ENCODE data around the gene CROCC2. TPM values are rescaled to one million over a fixed set of nuclear protein-coding genes. Genes with fewer than 3 reads are reported as not detected.

Gene CROCC2
- total and polyA plus RNA-seq, 12 donors, result 0.07 to 0.65 (median 0.28) TPM; not detected in 6

GRCh38 chr2:240888890-240889573, 17.1 kb upstream of the CROCC2 start:
- H3K27ac ChIP-seq, result no peak overlapping the region
- intact Hi-C loops (cut with DNase I), result no loop called here
- no peaks in the 10 kb centered on the region for H3K27me3 ChIP-seq
- H3K4me3 ChIP-seq, result no peak overlapping the region
- H3K9me3 ChIP-seq (replicated peaks in 1 of 3), result no peaks in the 10 kb centered on the region
- no peaks in the 10 kb centered on the region for H3K36me3 ChIP-seq (replicated peaks in 1 of 2)
- TF ChIP-seq, protein P1, sequence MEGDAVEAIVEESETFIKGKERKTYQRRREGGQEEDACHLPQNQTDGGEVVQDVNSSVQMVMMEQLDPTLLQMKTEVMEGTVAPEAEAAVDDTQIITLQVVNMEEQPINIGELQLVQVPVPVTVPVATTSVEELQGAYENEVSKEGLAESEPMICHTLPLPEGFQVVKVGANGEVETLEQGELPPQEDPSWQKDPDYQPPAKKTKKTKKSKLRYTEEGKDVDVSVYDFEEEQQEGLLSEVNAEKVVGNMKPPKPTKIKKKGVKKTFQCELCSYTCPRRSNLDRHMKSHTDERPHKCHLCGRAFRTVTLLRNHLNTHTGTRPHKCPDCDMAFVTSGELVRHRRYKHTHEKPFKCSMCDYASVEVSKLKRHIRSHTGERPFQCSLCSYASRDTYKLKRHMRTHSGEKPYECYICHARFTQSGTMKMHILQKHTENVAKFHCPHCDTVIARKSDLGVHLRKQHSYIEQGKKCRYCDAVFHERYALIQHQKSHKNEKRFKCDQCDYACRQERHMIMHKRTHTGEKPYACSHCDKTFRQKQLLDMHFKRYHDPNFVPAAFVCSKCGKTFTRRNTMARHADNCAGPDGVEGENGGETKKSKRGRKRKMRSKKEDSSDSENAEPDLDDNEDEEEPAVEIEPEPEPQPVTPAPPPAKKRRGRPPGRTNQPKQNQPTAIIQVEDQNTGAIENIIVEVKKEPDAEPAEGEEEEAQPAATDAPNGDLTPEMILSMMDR (IDR thresholded peaks at IDR 0.05), result no peak
- TF ChIP-seq POLR2A (IDR thresholded peaks at IDR 0.05), result no peak
- DNase-seq, result no peak
- H3K4me1 ChIP-seq (replicated peaks in 1 of 2), result no peaks in the 10 kb centered on the region
- 78 to 93% (median 88%) methylated on average over 7 to 11 of the region's 11 CpGs for WGBS, 4 donors

- H3K27me3 ChIP-seq, result no peaks in the 10 kb centered on the region
- no peak overlapping the region for H3K4me3 ChIP-seq
- 85 to 100% (median 87%) methylated on average over 8 to 38 of the region's 38 CpGs for WGBS, 4 donors
- H3K36me3 ChIP-seq (replicated peaks in 1 of 2), result no peaks in the 10 kb centered on the region
- TF ChIP-seq, protein P1 (IDR thresholded peaks at IDR 0.05), result no peak
- no peak for TF ChIP-seq POLR2A (IDR thresholded peaks at IDR 0.05)
- intact Hi-C loops (cut with DNase I), result no loop called here
- DNase-seq, result no peak
- no peaks in the 10 kb centered on the region for H3K4me1 ChIP-seq (replicated peaks in 1 of 2)
- no peak overlapping the region for H3K27ac ChIP-seq
- no peaks in the 10 kb centered on the region for H3K9me3 ChIP-seq (replicated peaks in 1 of 3)
Observed at GRCh38 chr2:240889601-240890560, 16.3 kb upstream of the CROCC2 start.

GRCh38 chr2:240890691-240891090, 15.4 kb upstream of the CROCC2 start:
- TF ChIP-seq, protein P1 (IDR thresholded peaks at IDR 0.05), result no peak
- TF ChIP-seq POLR2A (IDR thresholded peaks at IDR 0.05), result no peak
- 78 to 96% (median 89%) methylated on average over 11 to 14 of the region's 14 CpGs for WGBS, 4 donors
- H3K4me3 ChIP-seq, result no peak overlapping the region
- intact Hi-C loops (cut with DNase I), result no loop called here
- no peak overlapping the region for H3K27ac ChIP-seq
- no peaks in the 10 kb centered on the region for H3K9me3 ChIP-seq (replicated peaks in 1 of 3)
- H3K4me1 ChIP-seq (replicated peaks in 1 of 2), result no peaks in the 10 kb centered on the region
- no peaks in the 10 kb centered on the region for H3K36me3 ChIP-seq (replicated peaks in 1 of 2)
- DNase-seq, result no peak
- H3K27me3 ChIP-seq, result no peaks in the 10 kb centered on the region
